Measurements from ENCODE around the gene EMC6. TPM values are rescaled to one million over a fixed set of nuclear protein-coding genes. Genes with fewer than 3 reads are reported as not detected.
A peak's percentile ranks its signal among the peaks of the same experiment; 100 is the strongest.

Gene EMC6
- polyA plus RNA-seq, 1 of the 3 experiments (the other 2 are of a cell fraction): 56.6 TPM

GRCh38 chr17:3695129-3695722, 26.6 kb downstream of the EMC6 start:
- H3K27ac ChIP-seq (ENCODE audit: low read depth in 2 of 2, low read length in 1 of 2): 0 out of 4 replicates have a peak overlapping the region, but pooled peaks of 1 of the 2 experiments have one; percentile 3
- POLR2A ChIA-PET: interaction anchor here (1.0 kb wide), 1 partner anchor 15 kb away, joined by 3 read pairs; no protein-coding TSS in a partner anchor
- H3F3A ChIP-seq (replicated peaks; ENCODE audit: insufficient read depth): no peaks in the 10 kb centered on the region
- WGBS (ENCODE audit: low lambda C conversion rate): 44% methylated on average over 9 of the region's 17 CpGs
- CTCF ChIA-PET: interaction anchor here (0.5 to 4.3 kb wide), 5 partner anchors 12 to 1170 kb away, joined by 3 to 28 read pairs (median 5); partner anchors contain the start of gene HASPIN
- peak overlapping the region; percentile 44 to 58 for H3K4me3 ChIP-seq (ENCODE audit: low read depth in 2 of 2, low read length in 1 of 2)
- H3K9me2 ChIP-seq: no peaks in the 10 kb centered on the region
- peaks cover 0 to 13% of the 10 kb centered on the region in 2 experiments; a peak in 1 of 4 replicates for H3K4me1 ChIP-seq (ENCODE audit: control insufficient read depth in 1 of 2, insufficient read depth in 2 of 2, low read depth in 1 of 2, low read length in 1 of 2)
- TF ChIP-seq MXI1 (IDR thresholded peaks at IDR 0.05; ENCODE audit: low read depth, low read length): 0 out of 2 replicates have a peak, but pooled peaks have one; percentile 20
- TF ChIP-seq CHD2 (IDR thresholded peaks at IDR 0.05; ENCODE audit: low read length, partially characterized antibody): no peak
- no peak for TF ChIP-seq RAD21 (IDR thresholded peaks at IDR 0.05; ENCODE audit: low read length)
- no peaks in the 10 kb centered on the region for H3K79me2 ChIP-seq (ENCODE audit: insufficient read depth)
- H3K9me3 ChIP-seq: no peaks in the 10 kb centered on the region
- no peak overlapping the region for H3K9ac ChIP-seq
- peak; percentile 71 for DNase-seq
- peak overlapping the region; percentile 65; the same call in 1 of the 2 replicates for H2AFZ ChIP-seq (ENCODE audit: low read depth)
- H3K36me3 ChIP-seq (replicated peaks in 1 of 2; ENCODE audit: control insufficient read depth in 1 of 2, insufficient read depth in 2 of 2, low read length in 1 of 2): no peaks in the 10 kb centered on the region
- peak overlapping the region; percentile 82 for H3K4me2 ChIP-seq
- no peaks in the 10 kb centered on the region for H4K20me1 ChIP-seq (ENCODE audit: insufficient read depth)
- H3K27me3 ChIP-seq (ENCODE audit: insufficient read depth): no peaks in the 10 kb centered on the region

GRCh38 chr17:3695723-3696411, 27.3 kb downstream of the EMC6 start, which contains the start of gene P2RX5:
Gene P2RX5, minus strand, starts transcription at chr17:3696155. Its CDS starts 150 bp downstream, at chr17:3696005.
- 5% methylated on average over 41 of the region's 65 CpGs for WGBS (ENCODE audit: low lambda C conversion rate)

More at GRCh38 chr17:3695723-3696411, 27.3 kb downstream of the EMC6 start, which contains the start of gene P2RX5:
- H3K9me3 ChIP-seq: no peaks in the 10 kb centered on the region
- H3K9me2 ChIP-seq: no peaks in the 10 kb centered on the region
- ChIA-PET POLR2A (interaction anchor here (1.0 kb wide), 1 partner anchor 15 kb away, joined by 3 read pairs; no protein-coding TSS in a partner anchor), CTCF (interaction anchor here (0.5 to 4.3 kb wide), 6 partner anchors 13 to 1170 kb away, joined by 3 to 28 read pairs (median 4); partner anchors contain the start of gene HASPIN)
- H4K20me1 ChIP-seq (ENCODE audit: insufficient read depth): no peaks in the 10 kb centered on the region
- H3K9ac ChIP-seq: no peak within 1 kb of the TSS
- no peaks in the 10 kb centered on the region for H3F3A ChIP-seq (replicated peaks; ENCODE audit: insufficient read depth)
- H3K27ac ChIP-seq (ENCODE audit: low read depth in 2 of 2, low read length in 1 of 2): 0 out of 4 replicates have a peak within 1 kb of the TSS, but pooled peaks of 1 of the 2 experiments have one; percentile 3
- H3K79me2 ChIP-seq (ENCODE audit: insufficient read depth): no peaks in the 10 kb centered on the region
- H3K27me3 ChIP-seq (ENCODE audit: insufficient read depth): no peaks in the 10 kb centered on the region
- H3K4me2 ChIP-seq: peak within 1 kb of the TSS; percentile 82
- DNase-seq: peak; percentile 81
- TF ChIP-seq MXI1 (IDR thresholded peaks at IDR 0.05; ENCODE audit: low read depth, low read length) (peak; percentile 46; the same call in 1 of the 2 replicates), CHD2 (IDR thresholded peaks at IDR 0.05; ENCODE audit: low read length, partially characterized antibody) (no peak), TEAD4 (IDR thresholded peaks at IDR 0.05; ENCODE audit: borderline replicate concordance, insufficient read depth) (no peak), ZBTB33 (IDR thresholded peaks at IDR 0.05; ENCODE audit: borderline replicate concordance, low read depth) (no peak), REST (IDR thresholded peaks at IDR 0.05; ENCODE audit: low read depth, low read length) (peak; percentile 92), YY1 (IDR thresholded peaks at IDR 0.05; ENCODE audit: low read depth) (no peak)
- H2AFZ ChIP-seq (ENCODE audit: low read depth): peak within 1 kb of the TSS; percentile 65
- no peaks in the 10 kb centered on the region for H3K36me3 ChIP-seq (replicated peaks in 1 of 2; ENCODE audit: control insufficient read depth in 1 of 2, insufficient read depth in 2 of 2, low read length in 1 of 2)
- peak within 1 kb of the TSS; percentile 44 to 58 for H3K4me3 ChIP-seq (ENCODE audit: low read depth in 2 of 2, low read length in 1 of 2)
- H3K4me1 ChIP-seq (ENCODE audit: control insufficient read depth in 1 of 2, insufficient read depth in 2 of 2, low read depth in 1 of 2, low read length in 1 of 2): peaks cover 0 to 13% of the 10 kb centered on the region in 2 experiments; a peak in 1 of 4 replicates

Measured in SK-N-SH (cell line).